HG03521 (cell line): ENCODE measurements around the gene PRDX3.

ENCODE experiments used
- ATAC-seq: cut with Tn5 transposase; IDR thresholded peaks from one replicate; pipeline ENCODE4 v1.9.1; 2021; ENCODE audit warnings: mild to moderate bottlenecking, moderate library complexity; ENCODE audit not compliant: unreplicated experiment

PRDX3 gene

DNA sequence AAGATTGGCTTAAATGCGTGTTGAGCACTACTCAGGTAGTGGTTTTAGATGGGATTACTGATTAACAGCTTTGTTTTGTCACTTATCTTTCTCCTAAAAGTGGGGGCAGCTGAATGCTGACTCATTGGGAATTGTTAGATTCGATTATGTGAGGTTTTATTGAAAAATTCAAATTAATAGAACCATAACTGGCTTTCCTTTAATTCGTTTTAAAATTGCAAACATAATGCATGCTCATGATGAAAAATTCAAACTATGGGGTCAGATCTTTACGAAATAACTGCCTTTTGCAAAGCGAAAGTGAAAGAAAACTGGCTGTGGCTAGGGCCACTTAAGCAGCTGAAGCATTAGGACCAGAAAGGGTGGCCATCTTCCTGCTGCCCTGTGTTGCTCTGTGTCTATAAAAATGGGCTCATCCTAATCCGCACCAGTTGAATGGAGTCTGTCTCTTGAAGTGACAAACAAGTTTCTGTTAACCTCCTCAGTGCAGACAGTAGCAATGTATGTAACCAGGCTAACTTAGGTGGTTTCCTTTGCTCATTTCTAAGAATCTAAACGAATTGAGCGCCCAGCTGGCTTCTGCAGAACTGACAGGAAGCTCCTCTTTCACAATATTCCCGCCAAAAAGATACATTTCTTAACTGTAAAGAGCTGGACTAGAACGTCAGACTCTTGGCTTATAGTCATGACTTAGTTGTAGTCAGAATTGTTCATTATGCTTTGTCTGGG, 46.9 kb downstream of the PRDX3 start:
- ATAC-seq: peak; percentile 43

DNA sequence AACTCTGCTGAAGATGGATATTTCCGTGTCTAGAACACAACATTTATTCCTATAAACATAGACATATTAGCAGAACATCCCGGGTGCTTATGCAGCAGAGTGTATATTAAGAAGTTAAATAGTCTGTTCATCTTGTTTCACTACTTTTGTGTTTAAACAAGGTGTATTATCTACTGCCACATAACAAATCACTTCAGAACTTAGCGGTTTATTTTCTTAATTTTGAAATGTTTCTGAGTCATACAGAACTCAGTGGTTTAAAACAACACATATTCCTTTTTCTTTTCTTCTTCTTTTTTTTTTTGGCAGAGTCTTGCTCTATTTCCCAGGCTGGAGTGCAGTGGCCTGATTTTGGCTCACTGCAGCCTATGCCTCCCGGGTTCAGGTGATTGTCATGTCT, 48.9 kb downstream of the PRDX3 start:
- no peak for ATAC-seq

GRCh38 chr10:119125942-119126341, 52.7 kb downstream of the PRDX3 start:
- ATAC-seq: no peak

- ATAC-seq: no peak
These were observed 57.7 kb downstream of the PRDX3 start for GRCh38 chr10:119120875-119121274.

GRCh38 chr10:119120413-119120867, 58.2 kb downstream of the PRDX3 start:
- ATAC-seq: peak; percentile 79

- ATAC-seq: no peak
These were observed 59.2 kb downstream of the PRDX3 start for GRCh38 chr10:119119400-119119799.

- no peak for ATAC-seq
These were observed 60.4 kb downstream of the PRDX3 start for GRCh38 chr10:119118231-119118630.
